Heart left ventricle (tissue), 16 donors: Measurements from ENCODE around the gene PCLAF. TPM values are rescaled to one million over a fixed set of nuclear protein-coding genes. Genes with fewer than 3 reads are reported as not detected.
A peak's percentile ranks its signal among the peaks of the same experiment; 100 is the strongest.
"Not testable (repeated sequence)": the region's sequence is repeated elsewhere in the genome, so short reads cannot be mapped to it uniquely, and the experiment has no call there.

ENCODE experiments used
- ATAC-seq, 4 donors: fragments of 200-7000 bp; cut with Tn5 transposase; one replicate each; pipeline ENCODE4 v1.9.1; 2020 to 2022; ENCODE audit warnings: moderate library complexity in 4 of 4, mild to moderate bottlenecking in 3 of 4, moderate number of reproducible peaks in 1 of 4
- DNase-seq, 5 donors: peaks; one replicate each; pipeline ENCODE4 v3.0.0-alpha.2; 2020
- H3K27ac ChIP-seq, 12 donors: fragments of 200-600 bp; sonication (generic) in 4 of 12; one replicate each; pipeline versions ENCODE4 v1.5.0 to v1.8.0; 2016 to 2022; ENCODE audit warnings: mild to moderate bottlenecking in 2 of 12
- H3K27me3 ChIP-seq, 9 donors: fragments of 200-600 bp; sonication (generic) in 2 of 9; one replicate each; pipeline versions ENCODE4 v1.5.1 to v1.8.0; 2016 to 2022; ENCODE audit warnings: mild to moderate bottlenecking in 3 of 9
- H3K36me3 ChIP-seq, 9 donors: fragments of 200-600 bp; sonication (generic) in 2 of 9; one replicate each; pipeline versions ENCODE4 v1.5.0 to v1.8.0; 2018 to 2022; ENCODE audit warnings: mild to moderate bottlenecking in 2 of 9
- H3K4me1 ChIP-seq, 12 donors: fragments of 200-600 bp; sonication (generic) in 4 of 12; one replicate each; pipeline versions ENCODE4 v1.5.0 to v1.8.0; 2016 to 2022; ENCODE audit warnings: mild to moderate bottlenecking in 3 of 12
- H3K4me3 ChIP-seq, 12 donors: fragments of 200-600 bp; sonication (generic) in 4 of 12; one replicate each; pipeline versions ENCODE4 v1.5.0 to v1.8.0; 2017 to 2022; ENCODE audit warnings: mild to moderate bottlenecking in 9 of 12, moderate library complexity in 4 of 12
- H3K9me3 ChIP-seq, 12 donors: fragments of 200-600 bp; sonication (generic) in 4 of 12; one replicate each; pipeline versions ENCODE4 v1.5.0 to v1.8.0; 2016 to 2022; ENCODE audit warnings: mild to moderate bottlenecking in 1 of 12
- POLR2A ChIP-seq, 2 donors: fragments of 450-650 bp; IDR thresholded peaks; one replicate each; pipeline ENCODE4 v1.6.1; 2017; ENCODE audit warnings: antibody characterized with exemption in 2 of 2, mild to moderate bottlenecking in 2 of 2, moderate library complexity in 2 of 2
- WGBS, 4 donors: extraction: QIAGEN DNeasy Blood & Tissue Kit in 2 of 4; methylation state at CpG; one replicate each; pipeline versions ENCODE4 v1.1.5 to v1.1.7; 2013 to 2018; 5-methylcytosine and 5-hydroxymethylcytosine counted together
- intact Hi-C, 10 donors: fragments of 100-400 bp; cut with DNase I; formaldehyde crosslinking; loops; one replicate each; pipeline versions ENCODE4 v1.11.1 to v1.14.2; 2022
- polyA plus RNA-seq, 2 donors: library from polyadenylated mRNA; stranded (reverse); fragments of 200-250 nt; gene quantifications; one replicate each; pipeline ENCODE4 v1.2.3, GENCODE V29; 2013
- total RNA-seq, 9 donors: library from RNA; depleted of rRNA in 2 of 9; stranded (reverse); fragments of >200 nt in 2 of 9; fragmentation: NEBNext Ultra II Directional in 3 of 9; extraction: Animal tissue kit (Norgen Biotek cat#: 25700) in 3 of 9; gene quantifications; one replicate each; pipeline versions ENCODE4 v1.1.0 to v1.2.4, GENCODE V29; 2016 to 2023
- TF ChIP-seq, protein P1 (sequence below), 12 donors: fragments of 200-600 bp; sonication (generic) in 4 of 12; IDR thresholded peaks; one replicate each; pipeline versions ENCODE4 v1.5.0 to v1.8.0; 2018 to 2022; ENCODE audit warnings: antibody characterized with exemption in 12 of 12, mild to moderate bottlenecking in 5 of 12
- donor health status: ischemic (EF 13 %, LVEDD 7.1; RV severe dilation, severe dysfunction).
- donor health status: healthy with polysubstance abuse.
- donor health status: DM: no; HTN: yes; CAD: no.
- donor health status: DM: no; HTN: no; CAD: no.
- donor health status: ischemic (EF 25% LVEDD 6.9; RV normal size, moderate dysfunction).
- donor health status: ischemic (EF 25% LVEDD 5.7; RV mildly dilated, moderate dysfunction).
- donor health status: healthy.
- donor health status: DM: yes; HTN: yes; CAD: no.
- donor health status: ischemic (EF 35%, LVEDD 5.7; RV mildly dilated, moderate dysfunction).
- donor health status: nonischemic (EF 11% LVEDD 7.7; RV severe dilation, severe dysfunction).
- donor health status: DM: yes; HTN: yes; CAD: no.
- donor health status: PGD.
- donor health status: ischemic (EF 29% LVEDD 5.4; RV normal size, mild dysfunction).
- donor health status: nonischemic (EF 23%, LVEDD 6.1; RV moderate dilation, normal function).

The PCLAF gene
- total and polyA plus RNA-seq, 11 donors, result 0.14 to 4.8 (median 0.63) TPM; not detected in 5

DNA sequence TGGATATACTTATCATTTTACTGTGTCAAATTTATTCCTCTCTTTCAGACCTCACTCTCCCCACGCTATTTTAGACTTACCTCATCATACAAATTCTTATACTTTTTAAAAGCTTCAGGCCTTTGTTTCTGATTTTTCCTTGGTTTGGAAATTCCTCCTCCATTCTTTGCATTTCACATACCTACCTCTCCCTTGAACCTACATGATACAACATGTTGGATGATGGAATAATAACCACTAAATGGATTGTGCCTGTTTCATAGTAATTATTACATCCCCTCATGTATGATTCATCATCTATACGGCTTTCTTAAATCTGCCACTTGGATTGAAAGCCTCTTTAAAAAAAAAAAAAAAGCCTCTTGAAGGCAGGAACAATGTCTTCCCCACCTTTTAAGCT lies 31.0 kb upstream of the PCLAF start:
- no peak for TF ChIP-seq POLR2A (IDR thresholded peaks at IDR 0.05)
- TF ChIP-seq, protein P1, sequence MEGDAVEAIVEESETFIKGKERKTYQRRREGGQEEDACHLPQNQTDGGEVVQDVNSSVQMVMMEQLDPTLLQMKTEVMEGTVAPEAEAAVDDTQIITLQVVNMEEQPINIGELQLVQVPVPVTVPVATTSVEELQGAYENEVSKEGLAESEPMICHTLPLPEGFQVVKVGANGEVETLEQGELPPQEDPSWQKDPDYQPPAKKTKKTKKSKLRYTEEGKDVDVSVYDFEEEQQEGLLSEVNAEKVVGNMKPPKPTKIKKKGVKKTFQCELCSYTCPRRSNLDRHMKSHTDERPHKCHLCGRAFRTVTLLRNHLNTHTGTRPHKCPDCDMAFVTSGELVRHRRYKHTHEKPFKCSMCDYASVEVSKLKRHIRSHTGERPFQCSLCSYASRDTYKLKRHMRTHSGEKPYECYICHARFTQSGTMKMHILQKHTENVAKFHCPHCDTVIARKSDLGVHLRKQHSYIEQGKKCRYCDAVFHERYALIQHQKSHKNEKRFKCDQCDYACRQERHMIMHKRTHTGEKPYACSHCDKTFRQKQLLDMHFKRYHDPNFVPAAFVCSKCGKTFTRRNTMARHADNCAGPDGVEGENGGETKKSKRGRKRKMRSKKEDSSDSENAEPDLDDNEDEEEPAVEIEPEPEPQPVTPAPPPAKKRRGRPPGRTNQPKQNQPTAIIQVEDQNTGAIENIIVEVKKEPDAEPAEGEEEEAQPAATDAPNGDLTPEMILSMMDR (IDR thresholded peaks at IDR 0.05), result no peak
- ATAC-seq, result no peak
- Histone ChIP-seq H3K9me3 (no peaks in the 10 kb centered on the region), H3K4me3 (no peak overlapping the region), H3K36me3 (peaks cover 0 to 98% (median 91%) of the 10 kb centered on the region in 9 donors), H3K27ac (no peak overlapping the region), H3K4me1 (no peaks in the 10 kb centered on the region), H3K27me3 (no peaks in the 10 kb centered on the region)
- DNase-seq, result no peak
- intact Hi-C loops, result no loop called here
- 86 to 94% (median 89%) methylated on average over 2 of the region's 2 CpGs for WGBS, 4 donors

DNA sequence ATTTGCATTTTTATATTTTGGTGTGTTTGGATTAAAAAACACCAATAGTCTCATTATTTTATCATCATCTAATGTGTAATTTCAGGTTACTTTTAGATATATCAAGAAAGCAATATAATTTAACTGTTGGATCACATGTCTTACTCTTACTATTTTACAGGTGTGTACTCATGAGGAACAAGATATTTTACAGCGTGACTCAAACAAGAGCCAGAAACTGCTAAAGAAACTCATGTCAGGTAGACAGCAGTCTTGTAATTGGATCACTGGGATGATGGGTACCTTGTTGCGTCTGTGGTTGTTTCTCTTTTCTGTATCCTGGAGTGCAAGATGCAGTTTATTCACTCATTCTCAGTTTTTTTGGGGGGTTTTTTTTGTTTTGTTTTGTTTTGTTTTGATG lies 19.3 kb upstream of the PCLAF start:
- H3K9me3 ChIP-seq, result no peaks in the 10 kb centered on the region
- 95 to 98% (median 96%) methylated on average over 2 of the region's 2 CpGs for WGBS, 4 donors
- peaks cover 0 to 100% (median 97%) of the 10 kb centered on the region in 9 donors for H3K36me3 ChIP-seq
- no peaks in the 10 kb centered on the region for H3K27me3 ChIP-seq
- TF ChIP-seq POLR2A (IDR thresholded peaks at IDR 0.05), result no peak
- no peak overlapping the region for H3K4me3 ChIP-seq
- no peak overlapping the region for H3K27ac ChIP-seq
- ATAC-seq (no peak), DNase-seq (no peak)
- peaks cover 0 to 3% (median 0%) of the 10 kb centered on the region in 12 donors for H3K4me1 ChIP-seq
- intact Hi-C loops, result no loop called here

DNA sequence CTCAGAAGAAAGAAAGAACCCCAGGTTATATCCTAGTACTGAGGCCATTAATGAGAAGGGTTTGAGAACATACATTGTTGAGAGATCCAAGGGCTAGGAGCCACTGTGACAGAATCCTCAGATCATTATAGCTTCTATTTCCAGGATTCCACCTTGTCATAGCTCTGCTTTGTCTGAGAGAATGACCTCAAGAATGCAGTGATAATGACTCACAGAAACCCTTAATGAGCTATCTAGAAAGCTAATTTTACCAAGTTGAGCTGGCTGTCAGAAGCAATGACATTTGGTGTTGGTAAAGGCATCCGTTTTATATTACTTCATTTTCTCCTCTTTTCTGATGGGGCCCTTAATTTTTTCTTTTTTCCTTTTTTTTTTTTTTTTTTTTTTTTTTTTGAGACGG lies 17.3 kb upstream of the PCLAF start:
- TF ChIP-seq POLR2A (IDR thresholded peaks at IDR 0.05), result no peak
- TF ChIP-seq, protein P1 (IDR thresholded peaks at IDR 0.05), result no peak
- H3K27me3 ChIP-seq, result no peaks in the 10 kb centered on the region
- peak in 3 of 4 donors; percentile 65 to 82 (median 73) for ATAC-seq
- H3K27ac ChIP-seq, result peak overlapping the region in 7 of 12 donors; percentile 26 to 59 (median 52)
- DNase-seq, result no peak
- WGBS, 4 donors, result 71 to 81% (median 79%) methylated on average over 2 of the region's 2 CpGs
- peaks cover 0 to 3% (median 0%) of the 10 kb centered on the region in 12 donors for H3K4me1 ChIP-seq
- intact Hi-C loops, result no loop called here
- no peaks in the 10 kb centered on the region for H3K9me3 ChIP-seq
- H3K36me3 ChIP-seq, result peaks cover 0 to 100% (median 98%) of the 10 kb centered on the region in 9 donors
- H3K4me3 ChIP-seq, result no peak overlapping the region

DNA sequence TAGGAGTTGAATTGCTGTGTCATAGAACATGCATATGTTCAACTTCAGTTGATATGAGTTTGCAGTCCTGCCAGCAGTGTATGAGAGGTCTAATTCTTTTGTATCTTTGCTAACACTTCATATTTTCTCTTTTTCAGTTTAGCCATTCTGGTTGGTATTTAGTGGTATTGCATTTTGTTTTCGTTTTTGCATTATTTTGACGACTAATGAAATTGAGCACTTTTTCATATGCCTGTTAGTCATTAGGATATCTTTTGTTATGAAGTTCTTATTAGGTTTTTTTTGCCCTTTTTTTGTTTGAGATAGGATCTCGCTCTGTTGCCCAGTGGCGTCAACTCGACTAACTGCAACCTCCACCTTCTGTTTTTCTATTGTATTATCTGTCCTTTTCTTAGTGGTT lies 15.5 kb upstream of the PCLAF start:
- 95 to 96% (median 96%) methylated on average over 5 of the region's 5 CpGs for WGBS, 4 donors
- peaks cover 0 to 3% (median 0%) of the 10 kb centered on the region in 12 donors for H3K4me1 ChIP-seq
- no peak overlapping the region for H3K27ac ChIP-seq
- ATAC-seq, result no peak
- H3K9me3 ChIP-seq, result no peaks in the 10 kb centered on the region
- DNase-seq, result no peak
- intact Hi-C loops, result no loop called here
- H3K4me3 ChIP-seq, result no peak overlapping the region
- TF ChIP-seq, protein P1 (IDR thresholded peaks at IDR 0.05), result no peak
- TF ChIP-seq POLR2A (IDR thresholded peaks at IDR 0.05), result no peak
- peaks cover 0 to 90% (median 85%) of the 10 kb centered on the region in 9 donors for H3K36me3 ChIP-seq
- no peaks in the 10 kb centered on the region for H3K27me3 ChIP-seq

DNA sequence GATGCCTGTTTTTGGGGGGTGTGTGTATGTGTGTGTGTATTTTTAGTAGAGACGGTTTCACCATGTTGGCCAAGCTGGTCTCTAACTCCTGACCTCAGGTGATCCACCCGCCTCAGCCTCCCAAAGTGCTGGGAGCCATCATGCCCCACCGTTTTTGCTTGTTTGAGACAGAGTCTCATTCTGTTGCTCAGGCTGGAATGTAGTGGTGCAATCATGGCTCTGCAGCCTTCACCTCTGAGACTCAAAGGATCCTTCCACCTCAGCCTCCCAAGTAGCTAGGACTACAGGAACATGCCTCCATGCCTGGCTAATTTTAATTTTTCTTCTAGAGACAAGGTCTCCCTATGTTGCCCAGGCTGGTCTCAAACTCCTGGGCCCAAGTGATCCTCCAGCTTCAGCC lies 11.2 kb upstream of the PCLAF start:
- intact Hi-C loops, H3K9me3 ChIP-seq, ATAC-seq, DNase-seq, H3K4me3 ChIP-seq, H3K27me3 ChIP-seq, H3K27ac ChIP-seq: not testable (repeated sequence)
- H3K4me1 ChIP-seq, result peaks cover 0 to 15% (median 8%) of the 10 kb centered on the region in 12 donors
- WGBS, 4 donors, result 76 to 91% (median 84%) methylated on average over 3 of the region's 3 CpGs
- peaks cover 0 to 47% (median 42%) of the 10 kb centered on the region in 9 donors for H3K36me3 ChIP-seq
